IMR-90 (cell line): Measurements from ENCODE around the gene XKR7. TPM values are rescaled to one million over a fixed set of nuclear protein-coding genes. Genes with fewer than 3 reads are reported as not detected.

Source experiments
- ATAC-seq: fragments of 200-7000 bp; cut with Tn5 transposase; 2 replicates; pipeline ENCODE4 v1.9.1; 2020; ENCODE audit warnings: low read depth, mild to moderate bottlenecking, moderate library complexity
- BruUV-seq: library from RNA; stranded (reverse); fragments of 400-500 nt; replicated peaks from 2 replicates; lab custom pipeline; 2021; lab: Mats Ljungman, UMichigan
- CTCF ChIA-PET: fragments of 300-600 bp; formaldehyde crosslinking; extraction: SDS; loops from one replicate; lab custom pipeline; 2021; ENCODE audit warnings: antibody characterized with exemption; lab: Yijun Ruan, JAX
- POLR2A ChIA-PET: fragments of 300-600 bp; sonication (Branson Sonifier 250); formaldehyde crosslinking; loops from one replicate; lab custom pipeline; 2022; ENCODE audit warnings: antibody characterized with exemption; ENCODE audit not compliant: unreplicated experiment; lab: Charles Lee
- DNase-seq: peaks from one replicate; pipeline ENCODE4 v3.0.0; 2013
- H2AFZ ChIP-seq: replicated peaks from 2 replicates; pipeline ENCODE3; 2013; ENCODE audit warnings: low read length, mild to moderate bottlenecking; ENCODE audit not compliant: poor library complexity
- H2AK5ac ChIP-seq: 2 replicates; pipeline ENCODE4 v1.6.1; 2013; ENCODE audit warnings: low read depth, low read length, inconsistent platforms
- H2AK9ac ChIP-seq: replicated peaks from 2 replicates; pipeline ENCODE3; 2013; ENCODE audit warnings: mild to moderate bottlenecking, low read depth, low read length, moderate library complexity; ENCODE audit not compliant: poor library complexity
- H2BK120ac ChIP-seq: 2 replicates; pipeline ENCODE4 v1.6.1; 2013; ENCODE audit warnings: low read depth, low read length, inconsistent platforms
- H2BK15ac ChIP-seq: 3 replicates; pipeline ENCODE4 v1.6.1; 2013; ENCODE audit warnings: low read depth, low read length, inconsistent platforms
- H2BK20ac ChIP-seq: 2 replicates; pipeline ENCODE4 v1.6.1; 2013; ENCODE audit warnings: low read depth, mild to moderate bottlenecking, inconsistent platforms, low read length, moderate library complexity
- H2BK5ac ChIP-seq: 2 replicates; pipeline ENCODE4 v1.6.1; 2013; ENCODE audit warnings: mild to moderate bottlenecking, low read depth, low read length, inconsistent platforms; ENCODE audit not compliant: poor library complexity, severe bottlenecking
- H3K14ac ChIP-seq: replicated peaks from 2 replicates; pipeline ENCODE4 v1.6.1; 2013; ENCODE audit warnings: low read depth, low read length, inconsistent platforms
- H3K18ac ChIP-seq: 2 replicates; pipeline ENCODE4 v1.6.1; 2013; ENCODE audit warnings: low read depth, low read length, control low read depth
- H3K23ac ChIP-seq: 2 replicates; pipeline ENCODE4 v1.6.1; 2013; ENCODE audit warnings: low read depth, low read length, inconsistent platforms
- H3K27ac ChIP-seq: 2 replicates; pipeline ENCODE4 v1.5.1; 2013; ENCODE audit warnings: mild to moderate bottlenecking, control low read depth, low read length; ENCODE audit not compliant: insufficient read depth
- H3K27me3 ChIP-seq: 2 replicates; pipeline ENCODE4 v1.6.1; 2013; ENCODE audit warnings: low read length; ENCODE audit not compliant: control insufficient read depth, insufficient read depth
- H3K36me3 ChIP-seq: 2 replicates; pipeline ENCODE4 v1.6.1; 2013; ENCODE audit warnings: low read length, mixed read lengths; ENCODE audit not compliant: control insufficient read depth, insufficient read depth
- H3K4ac ChIP-seq: 2 replicates; pipeline ENCODE4 v1.6.1; 2013; ENCODE audit warnings: low read depth, low read length, inconsistent platforms
- H3K4me1 ChIP-seq: 2 replicates; pipeline ENCODE4 v1.6.1; 2013; ENCODE audit warnings: low read length, mixed read lengths; ENCODE audit not compliant: control insufficient read depth, insufficient read depth
- H3K4me2 ChIP-seq: 2 replicates; pipeline ENCODE4 v1.6.1; 2013; ENCODE audit warnings: low read depth, mild to moderate bottlenecking, control low read depth, low read length, moderate library complexity
- H3K4me3 ChIP-seq: 2 replicates; pipeline ENCODE4 v1.5.1; 2013; ENCODE audit warnings: low read depth, mild to moderate bottlenecking, control low read depth, low read length, moderate library complexity; ENCODE audit not compliant: insufficient read depth
- H3K56ac ChIP-seq: 2 replicates; pipeline ENCODE4 v1.6.1; 2013; ENCODE audit warnings: low read length, inconsistent platforms; ENCODE audit not compliant: insufficient read depth; ENCODE audit errors: extremely low read depth
- H3K79me1 ChIP-seq, 2 experiments: 2 replicates each; pipeline ENCODE4 v1.6.1; 2013; ENCODE audit warnings: low read length in 2 of 2, inconsistent platforms in 1 of 2, low read depth in 1 of 2
- H3K9ac ChIP-seq: 2 replicates; pipeline ENCODE4 v1.6.1; 2013; ENCODE audit warnings: low read depth, low read length, control low read depth
- H3K9me1 ChIP-seq: 2 replicates; pipeline ENCODE4 v1.6.1; 2013; ENCODE audit warnings: low read length, inconsistent platforms; ENCODE audit not compliant: insufficient read depth
- H3K9me3 ChIP-seq: 2 replicates; pipeline ENCODE4 v1.6.1; 2013; ENCODE audit warnings: low read length; ENCODE audit not compliant: control insufficient read depth, insufficient read depth
- H4K20me1 ChIP-seq: 2 replicates; pipeline ENCODE4 v1.6.1; 2013; ENCODE audit warnings: low read length, inconsistent platforms; ENCODE audit not compliant: insufficient read depth
- H4K5ac ChIP-seq: 2 replicates; pipeline ENCODE4 v1.6.1; 2013; ENCODE audit warnings: mild to moderate bottlenecking, low read depth, low read length, control low read depth
- H4K8ac ChIP-seq, 2 experiments: 2 replicates each; pipeline ENCODE4 v1.6.1; 2013; ENCODE audit warnings: low read depth in 2 of 2, low read length in 2 of 2, control low read depth in 1 of 2, inconsistent platforms in 1 of 2
- H4K91ac ChIP-seq: 2 replicates; pipeline ENCODE4 v1.6.1; 2013; ENCODE audit warnings: low read depth, low read length, inconsistent platforms; ENCODE audit not compliant: insufficient read depth
- BHLHE40 ChIP-seq: fragments of 150-350 bp; IDR thresholded peaks from 2 replicates; pipeline ENCODE4 v1.6.1; 2016; ENCODE audit warnings: mild to moderate bottlenecking, low read depth, low read length
- CEBPB ChIP-seq: IDR thresholded peaks from 2 replicates; pipeline ENCODE4 v1.6.1; 2012; ENCODE audit warnings: low read depth, low read length, improper control_type of control experiment
- CHD1 ChIP-seq: IDR thresholded peaks from 2 replicates; pipeline ENCODE4 v1.6.1; 2012; ENCODE audit warnings: low read depth, low read length, improper control_type of control experiment
- FOS ChIP-seq: fragments of 150-350 bp; IDR thresholded peaks from 2 replicates; pipeline ENCODE4 v1.6.1; 2016; ENCODE audit warnings: low read depth, low read length
- MAFK ChIP-seq: IDR thresholded peaks from 2 replicates; pipeline ENCODE4 v1.6.1; 2012; ENCODE audit warnings: low read depth, low read length, improper control_type of control experiment
- MAZ ChIP-seq: IDR thresholded peaks from 2 replicates; pipeline ENCODE4 v1.6.1; 2012; ENCODE audit warnings: low read depth, mild to moderate bottlenecking, low read length, improper control_type of control experiment, moderate library complexity, borderline replicate concordance
- MXI1 ChIP-seq: IDR thresholded peaks from 2 replicates; pipeline ENCODE4 v1.6.1; 2012; ENCODE audit warnings: low read depth, mild to moderate bottlenecking, low read length, moderate library complexity, borderline replicate concordance
- NFE2L2 ChIP-seq: fragments of 150-350 bp; IDR thresholded peaks from 2 replicates; pipeline ENCODE4 v1.6.1; 2016; ENCODE audit warnings: low read depth, mild to moderate bottlenecking, low read length
- POLR2A ChIP-seq: IDR thresholded peaks from 2 replicates; pipeline ENCODE4 v1.6.1; 2012; ENCODE audit warnings: mild to moderate bottlenecking, low read depth, low read length
- RAD21 ChIP-seq: IDR thresholded peaks from 2 replicates; pipeline ENCODE4 v1.6.1; 2012; ENCODE audit warnings: low read length, improper control_type of control experiment
- RCOR1 ChIP-seq: IDR thresholded peaks from 2 replicates; pipeline ENCODE4 v1.6.1; 2012; ENCODE audit warnings: mild to moderate bottlenecking, low read length, improper control_type of control experiment; ENCODE audit not compliant: insufficient replicate concordance
- RFX5 ChIP-seq: IDR thresholded peaks from 2 replicates; pipeline ENCODE4 v1.8.0; 2012; ENCODE audit warnings: low read depth, mild to moderate bottlenecking, low read length, moderate library complexity
- SMC3 ChIP-seq: fragments of 150-350 bp; IDR thresholded peaks from 2 replicates; pipeline ENCODE4 v1.6.1; 2016; ENCODE audit warnings: low read depth, mild to moderate bottlenecking, antibody characterized with exemption, low read length, moderate library complexity
- WGBS, 2 experiments: methylation state at CpG; one replicate each; pipeline versions ENCODE4 v1.1.5 to v1.1.7; 2013; ENCODE audit warnings: missing lambda C conversion rate in 2 of 2; ENCODE audit not compliant: insufficient read length in 1 of 2; ENCODE audit errors: extremely low coverage in 2 of 2; 5-methylcytosine and 5-hydroxymethylcytosine counted together
- dilution Hi-C: fragments of 300-500 bp; cut with HindIII; formaldehyde crosslinking; loops from one replicate; pipeline ENCODE4 v1.14.3; 2018; ENCODE audit warnings: low sequenced_read_pairs; ENCODE audit not compliant: unreplicated experiment
- in situ Hi-C: fragments of 300-500 bp; cut with MboI; formaldehyde crosslinking; loops from 3 replicates; pipeline ENCODE4 v1.14.3; 2019; ENCODE audit warnings: low sequenced_read_pairs, inconsistent platforms, mixed read lengths
- intact Hi-C: fragments of 100-400 bp; cut with micrococcal nuclease; formaldehyde crosslinking; loops from 2 replicates; pipeline ENCODE4 v1.10.0; 2022
- polyA plus RNA-seq, 3 experiments: library from polyadenylated mRNA; depleted of rRNA; stranded (reverse); fragments of >200 nt; gene quantifications; 2 replicates each; pipeline ENCODE4 v1.2.3, GENCODE V29; 2012; ENCODE audit warnings: low replicate concordance in 1 of 3
- total RNA-seq: library from RNA; depleted of rRNA; stranded (reverse); fragments of >200 nt; gene quantifications from 2 replicates; pipeline ENCODE4 v1.2.3, GENCODE V29; 2012
- TF ChIP-seq, protein P1 (sequence below): fragments of 150-350 bp; IDR thresholded peaks from 2 replicates; pipeline ENCODE4 v1.6.1; 2016; ENCODE audit warnings: low read depth, mild to moderate bottlenecking, low read length, moderate library complexity, borderline replicate concordance
- TF ChIP-seq, protein P2 (sequence below): fragments of 150-350 bp; IDR thresholded peaks from 2 replicates; pipeline ENCODE4 v1.6.1; 2017; ENCODE audit warnings: mild to moderate bottlenecking, antibody characterized with exemption, low read length, low read depth
- TF ChIP-seq, protein P3 (sequence below): conservative IDR thresholded peaks from 2 replicates; pipeline ENCODE4 v1.5.1; 2012; ENCODE audit warnings: mild to moderate bottlenecking, low read depth, low read length, improper control_type of control experiment

XKR7 gene
- total and polyA plus RNA-seq, 2 of the 4 experiments (the other 2 are of a cell fraction), result not detected

DNA sequence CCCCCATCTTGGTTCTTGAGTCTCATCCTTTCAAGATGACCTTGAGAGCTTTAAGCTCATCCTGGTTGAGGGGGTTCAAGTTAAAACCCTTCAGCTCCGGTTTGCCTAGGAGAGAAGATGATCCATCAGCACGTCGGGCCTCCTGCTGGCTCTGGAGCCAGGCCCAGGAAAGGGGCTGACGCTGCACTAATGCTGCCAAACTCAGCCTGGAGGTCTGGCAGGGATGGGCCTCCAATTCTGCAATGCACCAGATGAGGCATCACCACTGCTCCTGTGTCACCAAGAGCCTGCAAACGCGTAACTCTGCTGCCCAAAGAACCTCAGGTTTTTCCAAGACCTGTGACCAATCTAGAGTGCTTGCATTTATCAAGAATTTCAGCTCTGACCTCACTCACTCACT, 22.2 kb upstream of the XKR7 start:
- H2AK9ac ChIP-seq, result no peak overlapping the region
- peaks cover 2% of the 10 kb centered on the region; the same call in 1 of the 2 replicates for H3K9me3 ChIP-seq
- no peak overlapping the region for H3K9ac ChIP-seq
- no peak for DNase-seq
- no peak for TF ChIP-seq RAD21
- no peak for TF ChIP-seq RCOR1
- no peak for TF ChIP-seq CEBPB
- no peak for TF ChIP-seq MAFK
- no peak for TF ChIP-seq RFX5
- TF ChIP-seq, protein P1, sequence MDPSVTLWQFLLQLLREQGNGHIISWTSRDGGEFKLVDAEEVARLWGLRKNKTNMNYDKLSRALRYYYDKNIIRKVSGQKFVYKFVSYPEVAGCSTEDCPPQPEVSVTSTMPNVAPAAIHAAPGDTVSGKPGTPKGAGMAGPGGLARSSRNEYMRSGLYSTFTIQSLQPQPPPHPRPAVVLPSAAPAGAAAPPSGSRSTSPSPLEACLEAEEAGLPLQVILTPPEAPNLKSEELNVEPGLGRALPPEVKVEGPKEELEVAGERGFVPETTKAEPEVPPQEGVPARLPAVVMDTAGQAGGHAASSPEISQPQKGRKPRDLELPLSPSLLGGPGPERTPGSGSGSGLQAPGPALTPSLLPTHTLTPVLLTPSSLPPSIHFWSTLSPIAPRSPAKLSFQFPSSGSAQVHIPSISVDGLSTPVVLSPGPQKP, result no peak
- no peak for TF ChIP-seq POLR2A
- no peak for TF ChIP-seq FOS
- TF ChIP-seq, protein P2, sequence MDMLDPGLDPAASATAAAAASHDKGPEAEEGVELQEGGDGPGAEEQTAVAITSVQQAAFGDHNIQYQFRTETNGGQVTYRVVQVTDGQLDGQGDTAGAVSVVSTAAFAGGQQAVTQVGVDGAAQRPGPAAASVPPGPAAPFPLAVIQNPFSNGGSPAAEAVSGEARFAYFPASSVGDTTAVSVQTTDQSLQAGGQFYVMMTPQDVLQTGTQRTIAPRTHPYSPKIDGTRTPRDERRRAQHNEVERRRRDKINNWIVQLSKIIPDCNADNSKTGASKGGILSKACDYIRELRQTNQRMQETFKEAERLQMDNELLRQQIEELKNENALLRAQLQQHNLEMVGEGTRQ, result no peak
- TF ChIP-seq MAZ, result no peak
- no peak for TF ChIP-seq CHD1
- TF ChIP-seq BHLHE40, result no peak
- TF ChIP-seq, protein P3, sequence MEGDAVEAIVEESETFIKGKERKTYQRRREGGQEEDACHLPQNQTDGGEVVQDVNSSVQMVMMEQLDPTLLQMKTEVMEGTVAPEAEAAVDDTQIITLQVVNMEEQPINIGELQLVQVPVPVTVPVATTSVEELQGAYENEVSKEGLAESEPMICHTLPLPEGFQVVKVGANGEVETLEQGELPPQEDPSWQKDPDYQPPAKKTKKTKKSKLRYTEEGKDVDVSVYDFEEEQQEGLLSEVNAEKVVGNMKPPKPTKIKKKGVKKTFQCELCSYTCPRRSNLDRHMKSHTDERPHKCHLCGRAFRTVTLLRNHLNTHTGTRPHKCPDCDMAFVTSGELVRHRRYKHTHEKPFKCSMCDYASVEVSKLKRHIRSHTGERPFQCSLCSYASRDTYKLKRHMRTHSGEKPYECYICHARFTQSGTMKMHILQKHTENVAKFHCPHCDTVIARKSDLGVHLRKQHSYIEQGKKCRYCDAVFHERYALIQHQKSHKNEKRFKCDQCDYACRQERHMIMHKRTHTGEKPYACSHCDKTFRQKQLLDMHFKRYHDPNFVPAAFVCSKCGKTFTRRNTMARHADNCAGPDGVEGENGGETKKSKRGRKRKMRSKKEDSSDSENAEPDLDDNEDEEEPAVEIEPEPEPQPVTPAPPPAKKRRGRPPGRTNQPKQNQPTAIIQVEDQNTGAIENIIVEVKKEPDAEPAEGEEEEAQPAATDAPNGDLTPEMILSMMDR, result no peak
- no peak for TF ChIP-seq SMC3
- TF ChIP-seq NFE2L2, result no peak
- TF ChIP-seq MXI1, result no peak
- no peak overlapping the region for H2BK5ac ChIP-seq
- H3K14ac ChIP-seq, result no peak overlapping the region
- H4K8ac ChIP-seq, result no peak overlapping the region
- intact Hi-C loops, result no loop called here
- no peaks in the 10 kb centered on the region for H3K9me1 ChIP-seq
- peaks cover 2% of the 10 kb centered on the region for H3K4me1 ChIP-seq
- no peak overlapping the region for H2BK120ac ChIP-seq
- H3K79me1 ChIP-seq, result peaks cover 12 to 20% of the 10 kb centered on the region in 2 experiments
- H2AFZ ChIP-seq, result no peak overlapping the region
- BruUV-seq, result no TSS peak
- ChIA-PET POLR2A (interaction anchor here (0.5 kb wide), 1 partner anchor 312 kb away, joined by 6 read pairs; no protein-coding TSS in a partner anchor), CTCF (no interaction called here)
- no peak overlapping the region for H3K56ac ChIP-seq
- ATAC-seq, result no peak
- dilution Hi-C loops, result no loop called here
- H4K5ac ChIP-seq, result no peak overlapping the region
- H3K4me3 ChIP-seq, result no peak overlapping the region
- peaks cover 43% of the 10 kb centered on the region for H3K36me3 ChIP-seq
- H3K27me3 ChIP-seq, result no peaks in the 10 kb centered on the region
- H3K4ac ChIP-seq, result no peak overlapping the region
- H2BK15ac ChIP-seq, result no peak overlapping the region
- H2BK20ac ChIP-seq, result no peak overlapping the region
- no peak overlapping the region for H4K91ac ChIP-seq
- H3K18ac ChIP-seq, result no peak overlapping the region
- no peaks in the 10 kb centered on the region; the same call in 1 of the 2 replicates for H4K20me1 ChIP-seq
- H3K27ac ChIP-seq, result no peak overlapping the region
- no peak overlapping the region for H2AK5ac ChIP-seq
- no peak overlapping the region for H3K23ac ChIP-seq
- in situ Hi-C loops, result no loop called here
- no peak overlapping the region for H3K4me2 ChIP-seq
- WGBS, 2 experiments, result 56% methylated on average over 5 of the region's 6 CpGs; no CpG with 5 or more reads in 1 of the 2 experiments
